ENCODE data around the gene CEP70. TPM values are rescaled to one million over a fixed set of nuclear protein-coding genes. Genes with fewer than 3 reads are reported as not detected.

Gene CEP70
- total and polyA plus RNA-seq, 2 of the 13 experiments (the other 11 are each of a cell fraction or from before 2014, with no cell fraction given): 4.0 to 22.3 TPM

GRCh38 chr3:138608322-138609135 lies 14.5 kb upstream of the CEP70 start, which contains the start of gene FAIM (continued):
- TF ChIP-seq ZNF367 (CRISPR knock-in tag; IDR thresholded peaks at IDR 0.05; ENCODE audit: borderline replicate concordance) (peak; percentile 81; the same call in 1 of the 2 replicates), MAF1 (CRISPR knock-in tag; IDR thresholded peaks at IDR 0.05; ENCODE audit: borderline replicate concordance) (peak; percentile 35; the same call in 1 of the 2 replicates), NR3C1 (CRISPR knock-in tag; IDR thresholded peaks at IDR 0.05) (no peak), KMT2A (CRISPR knock-in tag; IDR thresholded peaks at IDR 0.05) (peak; percentile 86), ZSCAN31 (CRISPR knock-in tag; IDR thresholded peaks at IDR 0.05; ENCODE audit: low read depth) (peak; percentile 72), ZNF12 (CRISPR knock-in tag; IDR thresholded peaks at IDR 0.05) (no peak), REST (IDR thresholded peaks at IDR 0.05; ENCODE audit: borderline replicate concordance in 1 of 2, low read depth in 1 of 2, low read length in 2 of 2) (peak in 1 of 2 experiments; percentile 4; a peak in 1 of 4 replicates), KAT2B (IDR thresholded peaks at IDR 0.05; ENCODE audit: borderline replicate concordance, low read depth, low read length) (no peak), GLMP (CRISPR knock-in tag; IDR thresholded peaks at IDR 0.05; ENCODE audit: borderline replicate concordance) (no peak), KLF12 (CRISPR knock-in tag; IDR thresholded peaks at IDR 0.05; ENCODE audit: borderline replicate concordance) (peak; percentile 80), KDM5B (CRISPR knock-in tag; IDR thresholded peaks at IDR 0.05; ENCODE audit: borderline replicate concordance) (peak; percentile 91), ZNF619 (CRISPR knock-in tag; IDR thresholded peaks at IDR 0.05) (no peak), ZNF296 (CRISPR knock-in tag; conservative IDR thresholded peaks at IDR 0.05) (0 out of 2 replicates have a peak, but pooled peaks have one; percentile 49), DMTF1 (CRISPR knock-in tag; IDR thresholded peaks at IDR 0.05) (no peak), JUND (CRISPR knock-in tag; IDR thresholded peaks at IDR 0.05) (no peak), PCBP1 (IDR thresholded peaks at IDR 0.05; ENCODE audit: borderline replicate concordance, low read depth, low read length) (no peak), ZNF749 (CRISPR knock-in tag; IDR thresholded peaks at IDR 0.05; ENCODE audit: borderline replicate concordance) (peak; percentile 91), ZNF891 (CRISPR knock-in tag; IDR thresholded peaks at IDR 0.05) (peak; percentile 21; the same call in 1 of the 2 replicates), ZFYVE20 (CRISPR knock-in tag; IDR thresholded peaks at IDR 0.05; ENCODE audit: borderline replicate concordance, low read depth) (0 out of 2 replicates have a peak, but pooled peaks have one; percentile 65), CAMTA2 (CRISPR knock-in tag; IDR thresholded peaks at IDR 0.05; ENCODE audit: borderline replicate concordance) (no peak), KLF15 (CRISPR knock-in tag; IDR thresholded peaks at IDR 0.05; ENCODE audit: borderline replicate concordance) (no peak), CENPX (CRISPR knock-in tag; IDR thresholded peaks at IDR 0.05) (no peak)
